Sigmoid colon (tissue), 4 donors: Measurements from ENCODE around the gene RXFP3.

Source experiments
- CTCF ChIP-seq, 4 experiments: fragments of 450-650 bp in 3 of 4; fragments of 200-600 bp in 1 of 4; IDR thresholded peaks; one replicate each; pipeline ENCODE4 v1.5.1; 2016 to 2019; ENCODE audit warnings: antibody characterized with exemption in 4 of 4, mild to moderate bottlenecking in 3 of 4, moderate library complexity in 2 of 4
- POLR2AphosphoS5 ChIP-seq, 4 donors: sonication (generic); formaldehyde crosslinking; IDR thresholded peaks; one replicate each; pipeline ENCODE4 v1.6.1; 2017; ENCODE audit warnings: antibody characterized with exemption in 4 of 4

GRCh38 chr5:33892620-33893137 is 43.5 kb upstream of the RXFP3 start:
- TF ChIP-seq POLR2AphosphoS5 (IDR thresholded peaks at IDR 0.05), result peak in 2 of 4 donors; percentile 44 to 48
- TF ChIP-seq CTCF (IDR thresholded peaks at IDR 0.05), result no peak
